ENCODE results near the gene HTR7. TPM values are rescaled to one million over a fixed set of nuclear protein-coding genes. Genes with fewer than 3 reads are reported as not detected.

HTR7 gene
- total RNA-seq, 1 experiment from 2014 or later = not detected

- Histone ChIP-seq H3K27me3 (replicated peaks; ENCODE audit: control insufficient read depth, insufficient read depth, low read length) (no peaks in the 10 kb centered on the region; the same call in 1 of the 2 replicates), H3K9me3 (no peaks in the 10 kb centered on the region), H3K4me1 (no peaks in the 10 kb centered on the region), H3K36me3 (ENCODE audit: control insufficient read depth, insufficient read depth, low read length) (no peaks in the 10 kb centered on the region), H3K4me3 (ENCODE audit: low read depth, low read length) (no peak overlapping the region)
- Mint-ChIP-seq H3K27me3 (ENCODE audit: insufficient read depth, unreplicated experiment) (peaks cover 10% of the 10 kb centered on the region), H3K4me1 (ENCODE audit: low read depth, unreplicated experiment) (no peaks in the 10 kb centered on the region), H3K9me3 (ENCODE audit: unreplicated experiment) (no peaks in the 10 kb centered on the region), H3K27ac (ENCODE audit: unreplicated experiment) (no peak overlapping the region), H3K36me3 (ENCODE audit: insufficient read depth, unreplicated experiment) (no peaks in the 10 kb centered on the region), H3K4me3 (ENCODE audit: unreplicated experiment) (no peak overlapping the region)
- intact Hi-C loops (cut with micrococcal nuclease; ENCODE audit: unreplicated experiment) = no loop called here
- CTCF ChIA-PET = interaction anchor here (0.6 kb wide), 1 partner anchor 1650 kb away, joined by 3 read pairs; no protein-coding TSS in a partner anchor
- no peak for DNase-seq
- BruUV-seq (replicated peaks) = no TSS peak
- POLR2A ChIA-PET = no interaction called here
- TF ChIP-seq CTCF (IDR thresholded peaks at IDR 0.05; ENCODE audit: insufficient read depth in 1 of 2, low read depth in 1 of 2, low read length in 1 of 2, severe bottlenecking in 1 of 2, unreplicated experiment in 1 of 2) = no peak
Measured at GRCh38 chr10:90712529-90712928, 145.3 kb downstream of the HTR7 start.

- POLR2A ChIA-PET = no interaction called here
Measured at GRCh38 chr10:90709727-90710126, 148.1 kb downstream of the HTR7 start.

GRCh38 chr10:90707657-90708056 is 150.2 kb downstream of the HTR7 start:
- no peaks in the 10 kb centered on the region for H3K36me3 Mint-ChIP-seq (ENCODE audit: insufficient read depth, unreplicated experiment)
- TF ChIP-seq CTCF (IDR thresholded peaks at IDR 0.05; ENCODE audit: insufficient read depth in 1 of 2, low read depth in 1 of 2, low read length in 1 of 2, severe bottlenecking in 1 of 2, unreplicated experiment in 1 of 2) = no peak
- BruUV-seq (replicated peaks) = no TSS peak
- Histone ChIP-seq H3K4me1 (no peaks in the 10 kb centered on the region), H3K4me3 (ENCODE audit: low read depth, low read length) (no peak overlapping the region), H3K36me3 (ENCODE audit: control insufficient read depth, insufficient read depth, low read length) (no peaks in the 10 kb centered on the region), H3K27me3 (replicated peaks; ENCODE audit: control insufficient read depth, insufficient read depth, low read length) (no peaks in the 10 kb centered on the region; the same call in 1 of the 2 replicates), H3K9me3 (no peaks in the 10 kb centered on the region)
- intact Hi-C loops (cut with micrococcal nuclease; ENCODE audit: unreplicated experiment) = no loop called here
- H3K9me3 Mint-ChIP-seq (ENCODE audit: unreplicated experiment) = no peaks in the 10 kb centered on the region
- H3K4me1 Mint-ChIP-seq (ENCODE audit: low read depth, unreplicated experiment) = no peaks in the 10 kb centered on the region
- peaks cover 8% of the 10 kb centered on the region for H3K27me3 Mint-ChIP-seq (ENCODE audit: insufficient read depth, unreplicated experiment)
- POLR2A ChIA-PET = no interaction called here
- H3K4me3 Mint-ChIP-seq (ENCODE audit: unreplicated experiment) = no peak overlapping the region
- no peak for DNase-seq
- H3K27ac Mint-ChIP-seq (ENCODE audit: unreplicated experiment) = no peak overlapping the region
- CTCF ChIA-PET = no interaction called here

More at GRCh38 chr10:90709727-90710126, 148.1 kb downstream of the HTR7 start:
- intact Hi-C loops (cut with micrococcal nuclease; ENCODE audit: unreplicated experiment) = no loop called here
- no TSS peak for BruUV-seq (replicated peaks)
- no peaks in the 10 kb centered on the region; the same call in 1 of the 2 replicates for H3K27me3 ChIP-seq (replicated peaks; ENCODE audit: control insufficient read depth, insufficient read depth, low read length)
- TF ChIP-seq CTCF (IDR thresholded peaks at IDR 0.05; ENCODE audit: insufficient read depth in 1 of 2, low read depth in 1 of 2, low read length in 1 of 2, severe bottlenecking in 1 of 2, unreplicated experiment in 1 of 2) = no peak
- H3K4me3 ChIP-seq (ENCODE audit: low read depth, low read length) = no peak overlapping the region
- Mint-ChIP-seq H3K4me3 (ENCODE audit: unreplicated experiment) (no peak overlapping the region), H3K4me1 (ENCODE audit: low read depth, unreplicated experiment) (no peaks in the 10 kb centered on the region), H3K9me3 (ENCODE audit: unreplicated experiment) (no peaks in the 10 kb centered on the region), H3K27ac (ENCODE audit: unreplicated experiment) (no peak overlapping the region), H3K27me3 (ENCODE audit: insufficient read depth, unreplicated experiment) (peaks cover 11% of the 10 kb centered on the region), H3K36me3 (ENCODE audit: insufficient read depth, unreplicated experiment) (no peaks in the 10 kb centered on the region)
- DNase-seq = no peak
- no peaks in the 10 kb centered on the region for H3K4me1 ChIP-seq
- no peaks in the 10 kb centered on the region for H3K36me3 ChIP-seq (ENCODE audit: control insufficient read depth, insufficient read depth, low read length)
- no peaks in the 10 kb centered on the region for H3K9me3 ChIP-seq
- CTCF ChIA-PET = interaction anchor here (0.6 kb wide), 1 partner anchor 334 kb away, joined by 4 read pairs; no protein-coding TSS in a partner anchor

Measured in Caco-2 (cell line).